Stimulated activated CD8-positive, alpha-beta memory T cell treated with anti-CD3 and anti-CD28 coated beads, Interleukin-4, amount 100 ng/mL, for 24 hours (primary cell): ENCODE data around the gene ASTL.
"Not testable (repeated sequence)": the region's sequence is repeated elsewhere in the genome, so short reads cannot be mapped to it uniquely, and the experiment has no call there.

ENCODE experiments used
- DNase-seq: peaks from one replicate; pipeline ENCODE4 v3.0.0-alpha.2; 2020; ENCODE audit warnings: low read depth

ASTL gene

DNA sequence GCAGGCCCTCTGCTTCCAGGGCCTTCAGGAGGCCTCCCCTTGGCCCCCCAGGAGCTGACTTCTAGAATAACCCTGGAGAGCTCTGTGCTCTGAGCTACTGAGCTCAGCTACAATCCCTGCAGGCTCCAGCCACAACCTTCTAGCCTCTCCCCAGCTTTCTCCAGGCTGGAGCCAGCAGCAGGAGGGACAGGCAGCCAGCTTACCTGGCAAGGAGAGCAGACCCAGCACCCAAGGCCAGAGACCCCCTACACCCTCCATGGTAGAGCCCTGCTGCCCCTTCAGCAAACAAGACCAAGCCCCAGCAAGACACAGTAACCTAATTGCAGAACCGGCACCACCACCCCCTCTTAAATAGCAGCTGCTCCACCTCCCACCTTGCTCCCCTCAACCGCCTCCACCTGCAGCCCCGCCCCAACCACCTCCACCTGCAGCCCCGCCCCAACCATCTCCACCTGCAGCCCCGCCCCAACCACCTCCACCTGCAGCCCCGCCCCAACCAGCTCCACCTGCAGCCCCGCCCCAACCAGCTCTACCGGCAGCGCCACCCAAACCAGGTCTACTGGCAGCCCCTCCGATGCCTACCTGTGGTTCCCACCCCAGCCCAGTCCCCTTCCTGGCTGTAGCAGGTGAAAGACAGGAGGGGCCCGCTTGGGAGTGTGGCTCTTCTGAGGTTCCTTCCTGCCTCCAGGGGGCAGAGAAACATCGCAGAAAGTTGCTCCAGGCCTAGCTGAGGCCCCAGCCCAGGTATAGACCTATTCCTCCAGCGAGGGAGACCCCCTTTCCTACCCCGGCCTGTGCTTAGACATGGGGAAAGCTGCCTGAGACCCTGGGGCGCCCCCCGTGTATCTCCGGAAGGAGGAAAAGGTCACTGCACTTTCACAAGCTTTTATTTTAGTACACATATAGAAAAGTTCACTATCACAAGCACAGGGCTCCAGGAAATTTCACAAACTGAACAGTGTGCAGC, at the start of gene ASTL:
TSS of gene ASTL (minus strand) at position 324 of the 967 bp plus-strand sequence. CDS start at position 258, 66 bp downstream.
- DNase-seq, result no peak

DNA sequence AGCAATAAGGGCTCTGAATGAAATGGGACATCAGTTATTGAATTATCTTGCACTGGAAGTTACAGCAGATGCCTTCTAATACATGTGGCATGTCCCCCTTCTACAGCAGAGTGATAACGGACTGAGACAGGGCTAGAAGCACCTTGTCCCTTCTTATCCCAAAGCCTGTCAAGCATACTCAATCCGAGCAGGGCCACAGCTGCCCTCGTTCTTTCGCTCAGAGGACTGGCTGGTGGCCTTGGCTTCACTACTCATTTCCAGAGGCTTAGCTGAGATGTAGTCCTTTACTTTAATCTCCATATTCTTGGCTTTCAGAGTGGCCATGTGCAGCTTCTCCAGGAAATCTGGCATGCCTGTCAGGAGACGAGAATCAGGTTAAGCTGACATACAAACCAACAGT, 48.3 kb upstream of the ASTL start:
- DNase-seq, result no peak

DNA sequence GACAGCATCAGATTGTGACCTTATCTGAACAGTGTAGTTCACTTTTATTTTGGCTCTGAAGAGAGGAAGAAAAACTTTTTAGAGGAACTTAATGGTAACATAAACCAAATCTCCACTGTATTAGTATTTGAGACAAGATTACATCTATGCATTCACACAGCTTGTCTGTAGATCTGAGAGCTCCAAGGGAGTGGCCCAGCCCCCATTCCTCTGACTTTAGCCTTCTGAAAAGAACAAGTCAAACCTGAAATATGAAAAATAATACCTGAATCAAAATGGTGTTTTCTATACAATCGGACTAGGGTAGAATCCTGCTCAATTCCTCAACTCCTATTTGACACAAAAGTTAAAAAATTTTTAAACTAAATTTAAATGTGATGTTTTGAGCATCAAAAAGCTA, 47.2 kb upstream of the ASTL start:
- no peak for DNase-seq

DNA sequence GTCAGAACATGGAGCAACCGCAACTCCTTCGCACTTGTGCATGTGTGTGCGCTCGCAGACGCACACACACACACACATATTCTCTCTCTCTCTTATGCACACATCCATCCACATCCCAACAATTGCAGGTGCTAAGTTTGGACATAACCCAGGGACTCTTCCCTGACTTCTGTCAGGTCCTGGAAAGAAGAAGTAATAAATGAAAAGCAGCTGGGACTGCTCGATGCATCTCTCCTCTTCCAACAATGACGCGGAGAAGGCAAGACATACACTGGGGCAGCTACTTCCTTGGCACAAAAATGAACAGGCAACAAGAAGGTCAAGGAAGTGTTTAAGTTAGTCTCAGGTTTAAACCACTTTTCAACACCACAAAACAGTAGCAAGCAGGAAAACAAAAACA, 46.7 kb upstream of the ASTL start:
- no peak for DNase-seq

DNA sequence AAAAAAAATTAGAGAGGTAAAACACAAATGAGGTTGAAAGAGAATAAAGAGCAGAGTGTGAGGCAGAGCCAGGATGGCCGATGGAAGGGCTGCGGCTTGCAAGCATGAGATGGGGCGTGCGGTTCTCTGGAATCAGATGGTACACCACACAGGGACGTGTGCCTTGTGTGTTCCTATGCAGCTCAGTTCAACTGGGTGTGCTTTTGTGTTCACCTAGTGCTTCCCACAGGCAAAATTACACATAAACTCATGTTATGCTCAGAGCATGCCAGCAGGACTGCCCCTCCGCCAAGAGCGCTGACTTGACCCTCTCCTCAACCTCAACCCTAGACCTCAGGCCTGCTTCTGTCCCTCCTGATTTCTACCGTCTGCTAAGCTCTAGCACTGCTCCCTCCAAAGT, 45.9 kb upstream of the ASTL start:
- no peak for DNase-seq

DNA sequence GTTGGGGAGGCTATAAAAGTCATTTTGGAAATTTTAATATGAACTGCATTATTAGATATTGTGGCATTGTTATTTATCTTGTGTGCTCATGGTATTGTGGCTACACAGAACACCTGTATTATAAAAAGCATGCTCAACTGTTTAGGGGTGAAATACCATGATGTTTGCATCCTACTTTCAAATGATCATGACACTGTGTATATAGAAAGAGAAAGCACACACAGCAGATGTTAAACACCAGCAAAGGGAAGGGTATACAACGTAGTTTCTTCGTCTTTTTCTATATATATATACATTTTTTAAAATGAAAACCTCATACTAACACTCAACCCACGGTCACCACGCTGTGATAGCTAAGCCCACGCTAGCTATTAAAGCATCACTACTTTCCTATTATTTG, 43.2 kb upstream of the ASTL start:
- no peak for DNase-seq

DNA sequence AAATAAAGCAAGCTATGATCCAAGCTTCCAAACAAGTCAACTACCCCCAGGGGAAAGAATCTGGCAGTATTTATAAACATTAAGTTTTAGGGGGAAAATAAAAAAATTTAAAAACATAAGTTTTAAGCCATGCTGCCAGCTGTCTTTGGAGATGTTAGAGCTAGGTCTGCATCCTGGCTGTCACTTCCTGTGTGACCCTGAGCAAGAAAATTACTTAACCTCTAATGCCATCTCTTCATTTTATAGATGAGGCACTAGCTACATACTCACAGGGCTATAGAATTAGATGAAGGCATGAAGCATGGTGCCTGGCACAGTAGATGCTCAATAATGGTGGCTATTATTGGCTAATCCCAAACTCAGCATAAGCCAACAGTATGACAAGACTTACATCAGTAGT, 42.2 kb upstream of the ASTL start:
- DNase-seq, result no peak

- no peak for DNase-seq
These were observed 41.7 kb upstream of the ASTL start for GRCh38 chr2:96180002-96180401.

DNA sequence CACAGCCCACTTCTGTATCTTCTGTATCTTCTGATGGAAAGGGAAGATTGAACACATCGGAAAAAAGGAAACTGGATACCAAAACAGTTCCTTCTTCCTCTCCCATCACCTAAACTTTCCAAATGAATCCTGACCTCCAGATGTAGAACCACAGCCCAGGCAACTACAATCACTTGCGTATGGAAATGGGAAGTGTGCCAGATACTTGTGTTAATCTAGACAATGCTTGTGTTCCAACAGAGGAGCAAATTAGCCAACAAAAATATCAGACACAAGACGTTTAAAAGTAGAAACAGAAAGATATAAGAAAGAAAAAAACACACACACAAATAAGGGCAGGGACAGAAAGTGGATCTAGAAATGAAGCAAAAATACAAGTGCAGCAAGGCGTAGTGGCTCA, 38.4 kb upstream of the ASTL start:
- DNase-seq, result no peak

DNA sequence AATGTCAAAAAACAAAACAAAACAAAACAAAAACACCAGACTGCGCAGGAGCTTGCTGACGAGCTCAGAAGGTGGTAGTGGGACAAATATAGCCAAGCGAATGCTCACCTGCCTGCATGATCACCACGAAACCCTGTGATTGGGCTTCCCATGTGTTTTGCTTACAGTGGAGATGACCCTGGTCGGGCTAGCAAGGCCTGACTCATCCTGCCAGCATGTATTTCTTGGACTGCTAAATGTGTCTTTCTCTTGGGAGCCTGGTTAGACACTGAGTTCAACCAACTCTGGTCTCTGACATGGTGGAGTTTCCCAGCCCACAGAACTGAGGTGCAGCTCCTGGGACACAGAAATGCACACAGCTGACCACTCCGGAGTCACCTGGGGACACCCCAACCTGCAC, 37.6 kb upstream of the ASTL start:
- DNase-seq, result no peak

DNA sequence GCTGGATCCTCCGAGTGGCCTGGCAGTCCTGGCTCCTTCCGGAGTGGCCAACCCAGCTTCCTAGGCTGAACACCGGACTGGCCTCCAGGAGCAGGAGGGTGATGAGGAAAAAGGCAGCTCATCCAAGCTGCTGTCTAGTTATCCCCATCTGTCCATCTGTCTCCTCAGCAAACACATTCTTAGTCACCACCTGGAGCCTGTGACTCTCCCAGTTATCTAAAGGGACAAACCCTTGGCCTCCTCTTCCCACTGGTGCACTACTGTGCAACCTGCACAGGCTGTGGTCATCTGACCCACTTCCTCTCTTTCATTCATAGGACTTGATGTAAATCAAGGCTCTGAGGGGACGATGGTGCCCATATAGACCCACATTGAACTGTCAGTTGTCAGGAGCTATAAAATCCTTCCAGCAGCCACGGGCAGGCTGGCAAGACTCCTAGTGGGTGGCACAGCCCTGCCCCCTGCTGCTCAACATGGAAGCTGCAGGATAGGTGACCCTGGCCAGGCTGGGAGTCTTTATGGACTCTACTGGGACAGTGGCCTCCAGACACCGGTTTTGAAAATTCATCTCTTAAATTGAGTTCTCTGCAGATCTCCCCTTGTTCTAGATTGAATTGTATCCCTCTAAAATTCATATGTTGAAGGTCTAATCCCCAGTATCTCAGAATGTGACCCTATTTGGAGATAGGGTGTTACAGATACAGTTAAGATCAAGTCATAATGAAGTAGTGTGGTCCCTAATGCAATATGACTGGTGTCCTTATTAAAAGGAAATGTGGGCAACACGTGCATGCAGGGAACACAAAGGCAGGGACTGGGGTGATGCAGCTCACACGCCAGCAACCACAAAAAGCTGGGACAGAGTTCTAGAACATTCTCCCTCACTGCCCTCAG, 36.2 kb upstream of the ASTL start:
- DNase-seq, result peak; percentile 73

DNA sequence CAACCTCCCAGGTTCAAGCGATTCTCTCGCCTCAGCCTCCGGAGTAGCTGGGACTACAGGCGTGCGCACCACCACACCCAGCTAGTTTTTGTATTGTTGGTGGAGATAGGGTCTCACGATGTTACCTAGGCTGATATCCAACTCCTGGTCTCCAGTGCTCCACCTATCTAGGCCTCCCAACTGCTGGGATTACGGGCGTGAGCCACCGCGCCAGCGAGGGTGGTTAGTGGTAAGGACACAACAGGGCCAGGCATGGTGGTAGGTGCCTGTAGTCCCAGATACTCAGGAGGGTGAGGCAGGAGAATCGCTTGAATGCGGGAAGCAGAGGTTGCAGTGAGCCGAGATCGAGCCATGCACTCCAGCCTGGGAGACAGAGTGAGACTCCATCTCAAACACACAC, 33.5 kb upstream of the ASTL start:
- DNase-seq, result no peak

GRCh38 chr2:96170626-96171025, 32.3 kb upstream of the ASTL start:
- DNase-seq, result no peak

DNA sequence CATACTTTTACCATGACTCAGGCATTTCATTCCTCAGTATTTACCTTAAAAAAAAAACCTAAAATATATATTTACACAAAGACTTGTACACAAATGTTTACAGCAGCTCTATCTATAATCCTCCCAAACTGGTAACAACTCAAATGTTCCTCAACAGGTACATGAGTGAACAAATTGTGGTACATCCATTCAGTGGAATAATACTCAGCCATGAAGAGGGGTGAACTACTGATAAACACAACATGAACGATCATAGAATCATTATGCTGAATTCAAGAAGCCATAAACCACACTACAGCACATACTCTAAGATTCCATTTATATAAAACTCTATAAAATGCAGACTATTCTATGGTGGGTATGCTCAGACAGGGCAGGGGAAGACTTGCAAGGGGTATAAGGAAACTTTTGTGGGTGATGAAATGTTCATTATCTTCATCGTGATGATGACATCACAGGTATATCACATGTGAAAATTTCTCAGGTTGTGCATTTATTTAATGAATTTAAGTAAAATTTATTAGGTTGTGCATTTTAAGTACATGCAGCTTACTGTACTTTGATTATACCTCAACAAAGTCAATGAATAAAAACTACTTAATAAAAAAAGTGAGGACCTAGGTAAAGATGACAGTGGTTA, 31.7 kb upstream of the ASTL start:
- DNase-seq, result no peak

GRCh38 chr2:96167407-96168013, 29.2 kb upstream of the ASTL start:
- no peak for DNase-seq

DNA sequence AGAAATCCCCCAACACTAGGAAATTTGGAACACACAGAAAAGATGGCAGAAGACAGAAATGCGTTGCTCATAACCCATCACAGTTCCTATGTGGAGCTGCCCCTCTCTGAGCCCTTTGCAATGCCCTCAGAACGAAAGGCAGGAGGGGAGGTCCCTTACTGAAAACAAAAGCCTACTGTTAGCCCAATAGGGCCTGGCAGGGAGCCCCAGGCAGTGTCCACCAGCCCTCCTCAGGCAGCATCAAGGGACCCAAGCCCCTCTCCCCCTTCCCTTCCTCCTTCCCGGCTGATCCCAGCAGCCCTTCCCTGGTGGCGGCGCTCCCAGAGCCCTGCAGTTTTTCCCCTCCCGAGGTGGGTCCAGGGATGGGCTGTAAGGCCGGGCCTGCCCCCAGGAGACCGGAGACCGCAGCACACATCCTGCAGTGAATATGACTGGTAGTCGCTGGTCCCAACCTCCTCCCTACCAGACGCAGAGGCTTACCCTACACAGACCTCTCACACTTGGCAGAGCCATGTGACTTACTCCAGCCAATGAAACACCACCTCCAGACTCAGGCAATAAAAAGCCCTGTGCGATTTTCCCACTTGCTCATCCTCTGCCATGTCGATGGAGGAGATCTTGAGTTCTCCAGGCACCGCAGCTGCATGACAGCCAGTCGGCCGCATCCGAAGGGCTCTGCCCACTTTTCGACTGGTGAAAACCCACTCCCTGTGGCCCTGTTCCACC, 26.3 kb upstream of the ASTL start:
- DNase-seq, result peak; percentile 60

DNA sequence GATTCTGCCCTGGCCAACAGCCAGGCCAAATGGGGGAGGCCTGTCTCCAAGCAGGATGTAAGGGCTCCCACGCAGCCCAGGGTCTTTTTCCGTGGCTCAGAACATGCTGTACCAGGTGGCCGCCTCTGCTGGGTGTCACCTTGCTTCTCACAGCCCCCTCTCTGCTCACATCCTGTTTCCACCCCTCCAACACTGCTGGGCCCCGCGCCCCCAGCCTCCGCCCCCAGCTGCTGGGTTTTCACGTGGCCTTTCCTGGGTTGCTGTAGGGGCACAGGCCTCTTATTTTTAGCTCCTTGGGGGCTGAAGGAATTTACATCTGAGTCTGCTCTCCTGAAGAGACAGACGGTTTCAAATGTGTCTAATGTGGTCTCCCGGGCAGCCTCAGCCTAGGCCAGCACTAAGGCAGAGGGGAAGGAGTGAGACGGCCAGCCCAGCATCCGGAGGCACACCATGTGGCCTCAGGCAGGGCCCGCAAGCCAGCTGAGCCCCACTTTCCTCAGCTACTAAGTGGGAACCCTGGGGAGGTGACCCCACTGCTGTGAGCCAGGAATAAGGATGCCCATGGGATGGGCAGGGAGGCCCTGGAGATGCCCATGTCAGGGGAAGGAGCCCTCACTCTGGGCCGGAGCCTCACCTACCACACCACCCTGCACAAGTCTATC, 25.6 kb upstream of the ASTL start:
- DNase-seq, result peak; percentile 83

GRCh38 chr2:96163415-96163767, 25.1 kb upstream of the ASTL start:
- DNase-seq, result no peak

DNA sequence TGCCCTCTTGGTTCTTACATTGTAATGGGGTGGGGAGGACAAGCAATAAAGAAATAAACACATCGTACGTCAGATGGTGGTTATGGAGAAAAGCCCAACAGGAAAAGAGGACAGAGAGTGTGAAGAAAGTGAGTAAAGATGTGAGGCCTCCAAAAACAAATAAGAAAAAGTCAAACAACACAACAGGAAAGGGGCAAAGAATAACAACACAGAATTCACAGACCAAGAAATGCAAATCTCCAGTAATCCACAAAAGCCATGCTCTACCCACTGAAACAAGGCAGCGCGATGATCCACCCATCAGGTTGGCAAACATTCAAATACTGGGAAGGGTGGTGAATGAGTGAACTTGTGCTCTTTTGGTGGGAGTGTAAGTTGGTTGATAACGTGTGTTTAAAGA, 23.6 kb upstream of the ASTL start:
- no peak for DNase-seq

DNA sequence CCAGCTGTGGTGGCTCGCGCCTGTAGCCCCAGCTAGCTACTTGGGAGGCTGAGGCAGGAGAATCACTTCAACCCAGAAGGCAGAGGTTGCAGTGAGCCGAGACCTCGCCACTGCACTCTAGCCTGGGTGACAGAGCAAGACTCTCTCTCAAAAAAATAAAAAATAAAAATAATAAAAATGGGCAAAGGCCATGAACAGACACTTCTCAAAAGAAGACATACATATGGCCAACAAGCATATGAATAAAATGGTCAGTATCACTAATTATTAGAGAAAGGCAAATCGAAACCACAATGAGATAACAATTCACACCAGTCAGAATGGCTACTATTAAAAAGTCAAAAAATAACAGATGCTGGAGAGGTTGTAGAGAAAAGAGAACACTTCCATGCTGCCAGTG, 22.1 kb upstream of the ASTL start:
- DNase-seq, result not testable (repeated sequence)
